Stimulated activated memory B cell treated with anti-CD40 and anti-IgM and Interleukin-4, amounts not matched to agents 10 μg/mL and 1 μg/mL and 100 μg/mL, for 72 hours (primary cell): ENCODE results near the gene KCND2.
"Not testable (repeated sequence)": the region's sequence is repeated elsewhere in the genome, so short reads cannot be mapped to it uniquely, and the experiment has no call there.

ENCODE experiments used
- ATAC-seq: fragments of 150-1000 bp; cut with Tn5 transposase; 2 replicates; pipeline ENCODE4 v1.10.0; 2021
- H3K27ac Mint-ChIP-seq: one replicate; pipeline ENCODE4 v1.8.0; 2022; ENCODE audit warnings: mild to moderate bottlenecking, mixed read lengths
- H3K27me3 Mint-ChIP-seq: one replicate; pipeline ENCODE4 v1.8.0; 2022; ENCODE audit warnings: mixed read lengths
- H3K36me3 Mint-ChIP-seq: one replicate; pipeline ENCODE4 v1.8.0; 2022; ENCODE audit warnings: mixed read lengths
- H3K4me1 Mint-ChIP-seq: one replicate; pipeline ENCODE4 v1.8.0; 2022; ENCODE audit warnings: mixed read lengths
- H3K4me3 Mint-ChIP-seq: one replicate; pipeline ENCODE4 v1.8.0; 2022; ENCODE audit warnings: mild to moderate bottlenecking, moderate library complexity, mixed read lengths
- H3K9me3 Mint-ChIP-seq: one replicate; pipeline ENCODE4 v1.8.0; 2022; ENCODE audit warnings: mixed read lengths

KCND2 gene

DNA sequence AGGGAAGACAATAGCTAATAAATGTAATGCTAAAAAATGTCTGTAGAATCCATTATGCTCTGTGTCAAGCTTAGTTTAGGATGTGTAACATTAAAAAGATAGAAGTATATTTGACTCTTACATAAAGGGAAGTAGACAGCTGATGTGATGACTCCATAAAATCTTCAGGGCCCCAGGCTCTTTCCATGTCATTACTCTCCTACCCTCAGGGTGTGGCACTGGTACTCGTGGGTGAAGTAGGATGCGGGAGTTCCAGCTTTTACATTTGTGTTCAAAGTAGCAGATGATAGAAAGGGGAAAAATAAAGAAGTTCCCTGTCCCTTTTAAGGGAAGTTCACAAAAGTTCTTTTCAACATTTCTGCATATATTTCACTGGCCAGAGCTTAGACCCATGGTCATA is 427.8 kb downstream of the KCND2 start:
- Mint-ChIP-seq H3K27ac (no peak overlapping the region), H3K4me3 (no peak overlapping the region), H3K36me3 (no peaks in the 10 kb centered on the region), H3K4me1 (no peaks in the 10 kb centered on the region), H3K27me3 (peaks cover 11% of the 10 kb centered on the region), H3K9me3 (peaks cover 3% of the 10 kb centered on the region)
- ATAC-seq: no peak

DNA sequence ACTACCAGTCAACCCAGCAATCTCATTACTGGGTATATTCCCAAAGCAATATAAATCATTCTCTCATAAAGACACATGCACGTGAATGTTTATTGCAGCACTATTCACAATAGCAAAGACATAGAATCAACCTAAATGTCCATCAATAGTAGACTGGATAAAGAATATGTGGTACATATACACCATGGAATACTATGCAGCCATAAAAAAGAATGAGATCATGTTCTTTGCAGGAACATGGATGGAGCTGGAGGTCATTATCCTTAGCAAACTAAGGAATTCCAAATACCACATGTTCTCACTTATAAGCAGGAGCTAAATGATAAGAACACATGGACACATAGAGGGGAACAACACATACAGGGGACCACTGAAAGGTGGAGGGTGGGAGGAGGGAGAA is 429.4 kb downstream of the KCND2 start:
- H3K4me3 Mint-ChIP-seq, H3K4me1 Mint-ChIP-seq, H3K9me3 Mint-ChIP-seq, H3K27ac Mint-ChIP-seq, ATAC-seq, H3K36me3 Mint-ChIP-seq: not testable (repeated sequence)
- H3K27me3 Mint-ChIP-seq: peaks cover 11% of the 10 kb centered on the region

DNA sequence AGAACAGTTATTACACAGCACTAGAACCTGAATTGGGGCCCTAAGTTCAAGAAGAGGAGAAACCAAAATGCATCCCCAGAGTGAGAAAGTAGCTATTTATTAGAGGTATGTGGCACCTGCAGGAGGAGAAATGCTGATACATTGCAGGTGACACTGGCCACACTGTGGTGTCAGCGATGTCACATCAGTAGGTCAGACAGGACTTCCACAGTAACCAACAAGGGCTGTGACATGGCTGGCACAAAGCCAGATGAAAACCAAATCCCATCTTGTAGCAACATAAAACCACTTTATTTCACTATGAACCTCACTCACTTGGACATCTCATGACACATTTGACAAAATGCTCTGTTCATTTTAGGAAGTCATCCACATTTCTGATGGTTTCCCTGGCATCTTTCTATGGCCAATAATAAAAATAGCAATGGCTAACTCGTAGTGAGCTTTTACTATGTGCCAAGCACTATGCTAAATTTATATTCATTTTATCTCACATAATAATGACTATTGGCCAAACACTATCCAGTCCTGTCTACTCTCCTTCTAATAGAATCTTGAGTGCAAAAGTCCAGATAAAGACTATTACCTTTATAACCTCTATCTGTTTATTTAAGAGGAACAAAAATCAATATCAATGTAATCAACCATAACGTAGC is 430.7 kb downstream of the KCND2 start:
- no peak overlapping the region for H3K4me3 Mint-ChIP-seq
- H3K27ac Mint-ChIP-seq: no peak overlapping the region
- H3K27me3 Mint-ChIP-seq: peaks cover 11% of the 10 kb centered on the region
- H3K36me3 Mint-ChIP-seq: no peaks in the 10 kb centered on the region
- H3K4me1 Mint-ChIP-seq: no peaks in the 10 kb centered on the region
- H3K9me3 Mint-ChIP-seq: no peaks in the 10 kb centered on the region
- no peak for ATAC-seq

DNA sequence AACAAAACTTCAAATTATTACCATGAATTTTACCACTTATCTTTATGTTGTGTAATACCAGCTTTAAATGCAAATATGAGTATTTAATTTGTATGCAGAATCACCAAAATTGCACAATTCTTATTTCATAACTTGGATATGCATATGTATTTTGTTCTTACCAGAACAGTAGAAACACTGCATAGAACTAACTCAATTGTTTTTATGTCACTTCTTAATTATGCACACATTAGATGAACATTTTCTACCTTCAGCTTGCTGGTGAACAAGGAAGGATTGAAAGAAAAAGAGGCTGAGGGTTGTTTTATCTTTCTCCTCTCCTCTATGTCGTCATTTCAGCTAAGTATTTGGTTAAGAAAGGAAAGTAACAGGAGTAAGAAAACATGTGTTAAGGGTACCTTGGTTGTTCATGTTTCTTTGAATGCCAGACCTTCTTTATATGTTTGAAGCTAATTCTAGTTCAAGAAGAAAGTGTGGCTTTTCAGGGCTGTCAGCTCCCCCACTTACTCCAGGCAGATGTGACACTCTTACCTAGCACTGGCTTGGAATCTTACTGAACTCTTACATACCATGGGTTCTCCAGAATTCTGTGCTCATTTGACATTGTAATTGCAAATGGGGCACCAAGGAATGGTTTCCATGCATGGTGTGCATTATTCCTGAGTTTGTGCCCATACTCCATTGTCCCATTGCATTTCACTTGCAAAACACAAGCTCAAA is 436.4 kb downstream of the KCND2 start:
- no peaks in the 10 kb centered on the region for H3K9me3 Mint-ChIP-seq
- H3K4me3 Mint-ChIP-seq: no peak overlapping the region
- H3K4me1 Mint-ChIP-seq: no peaks in the 10 kb centered on the region
- H3K36me3 Mint-ChIP-seq: no peaks in the 10 kb centered on the region
- ATAC-seq: no peak
- H3K27me3 Mint-ChIP-seq: no peaks in the 10 kb centered on the region
- H3K27ac Mint-ChIP-seq: no peak overlapping the region

DNA sequence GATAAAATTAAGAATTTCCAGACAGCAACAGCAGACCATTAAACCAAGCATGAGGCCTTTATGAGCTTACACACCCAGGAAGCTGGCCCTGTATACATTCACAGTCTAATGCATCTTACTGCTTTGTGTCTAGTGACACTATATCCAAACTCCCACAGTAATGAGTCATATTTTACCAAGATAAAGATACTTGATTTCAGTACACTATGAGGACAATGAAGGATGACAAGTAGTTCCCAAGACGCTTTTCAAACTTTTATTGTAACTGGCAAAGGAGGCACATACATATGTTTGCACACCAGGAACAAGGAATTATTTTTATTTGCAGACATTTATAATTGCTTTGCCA is 437.0 kb downstream of the KCND2 start:
- Mint-ChIP-seq H3K27ac (no peak overlapping the region), H3K36me3 (no peaks in the 10 kb centered on the region), H3K9me3 (no peaks in the 10 kb centered on the region), H3K4me3 (no peak overlapping the region), H3K4me1 (no peaks in the 10 kb centered on the region), H3K27me3 (no peaks in the 10 kb centered on the region)
- ATAC-seq: no peak

DNA sequence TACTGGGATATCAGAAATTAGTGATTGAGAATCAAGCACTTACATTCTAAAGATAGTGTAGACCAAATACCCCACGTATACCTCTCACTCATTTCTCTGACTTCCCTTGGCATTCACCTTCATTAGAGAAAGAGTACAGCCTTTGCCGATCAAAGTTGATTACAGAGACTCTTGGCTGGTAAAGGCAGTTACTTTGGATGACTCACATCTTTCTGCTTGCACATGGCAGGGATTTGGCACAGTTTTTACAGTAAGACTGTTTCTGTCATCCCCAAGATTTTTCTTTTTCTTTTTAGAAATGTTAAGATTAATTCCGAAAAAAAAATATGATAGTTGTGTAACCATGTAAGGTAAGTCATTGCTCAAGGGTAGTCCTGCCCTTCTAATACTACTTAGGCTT is 442.0 kb downstream of the KCND2 start:
- no peak for ATAC-seq
- Mint-ChIP-seq H3K36me3 (no peaks in the 10 kb centered on the region), H3K27me3 (peaks cover 11% of the 10 kb centered on the region), H3K9me3 (no peaks in the 10 kb centered on the region), H3K4me1 (no peaks in the 10 kb centered on the region), H3K4me3 (no peak overlapping the region), H3K27ac (no peak overlapping the region)

DNA sequence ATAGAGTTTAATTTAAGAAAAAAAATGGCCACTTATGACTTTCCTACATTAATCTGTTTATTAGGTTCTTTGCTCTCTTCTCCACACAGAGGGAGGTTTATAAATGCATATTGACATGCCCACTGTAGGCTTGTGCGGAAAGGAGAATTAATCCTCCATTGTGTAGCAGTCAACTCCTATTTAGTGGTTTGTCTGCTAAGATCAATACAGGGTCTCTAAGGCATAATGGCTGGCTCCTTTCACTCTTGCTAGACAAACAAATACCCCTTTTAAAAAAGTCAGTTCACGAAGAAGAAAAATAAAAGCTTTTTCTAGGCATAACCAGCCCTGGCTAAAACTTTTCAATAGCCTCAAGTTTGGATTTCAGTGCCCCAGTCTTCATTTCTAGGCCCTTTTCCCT is 443.3 kb downstream of the KCND2 start:
- no peaks in the 10 kb centered on the region for H3K9me3 Mint-ChIP-seq
- H3K27me3 Mint-ChIP-seq: peaks cover 11% of the 10 kb centered on the region
- H3K4me3 Mint-ChIP-seq: no peak overlapping the region
- no peaks in the 10 kb centered on the region for H3K36me3 Mint-ChIP-seq
- no peaks in the 10 kb centered on the region for H3K4me1 Mint-ChIP-seq
- H3K27ac Mint-ChIP-seq: no peak overlapping the region
- no peak for ATAC-seq

DNA sequence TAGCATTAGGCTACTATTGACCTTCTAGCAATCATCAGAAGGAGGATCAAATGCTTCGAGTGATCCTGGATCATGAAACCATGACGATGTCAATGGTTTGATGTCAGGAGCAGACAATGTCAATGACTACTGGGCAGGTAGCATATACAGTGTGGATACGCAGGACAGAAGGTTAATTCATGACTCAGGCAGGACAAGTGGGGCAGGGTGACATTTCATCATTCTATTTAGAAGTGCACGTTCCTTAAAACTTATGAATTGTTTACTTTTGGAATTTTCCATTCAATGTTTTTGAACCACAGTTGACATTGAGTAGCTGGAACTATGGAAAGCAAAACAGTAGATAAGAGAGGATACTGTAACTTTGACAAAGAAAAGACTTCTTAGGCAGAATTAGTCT is 444.2 kb downstream of the KCND2 start:
- no peaks in the 10 kb centered on the region for H3K4me1 Mint-ChIP-seq
- no peaks in the 10 kb centered on the region for H3K36me3 Mint-ChIP-seq
- H3K9me3 Mint-ChIP-seq: no peaks in the 10 kb centered on the region
- H3K4me3 Mint-ChIP-seq: no peak overlapping the region
- ATAC-seq: no peak
- peaks cover 11% of the 10 kb centered on the region for H3K27me3 Mint-ChIP-seq
- no peak overlapping the region for H3K27ac Mint-ChIP-seq

DNA sequence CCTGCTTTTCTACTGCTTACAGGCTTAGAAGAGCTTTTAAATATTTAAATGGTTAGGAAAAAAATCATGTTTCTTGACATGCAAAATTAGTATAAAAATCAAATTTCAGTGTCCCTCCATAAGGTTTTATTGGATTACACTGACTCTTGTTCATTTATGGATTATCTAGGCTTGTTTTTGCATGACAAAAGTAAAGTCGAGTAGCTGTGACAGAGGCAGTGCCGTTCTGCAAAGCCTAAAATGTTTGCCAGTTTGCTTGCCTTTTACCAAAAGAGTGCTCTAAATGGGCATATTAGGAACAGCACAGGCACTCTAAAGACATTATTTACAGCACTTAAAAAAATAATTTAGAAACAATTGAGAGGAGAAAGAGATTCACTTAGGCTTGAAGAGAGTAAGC is 445.4 kb downstream of the KCND2 start:
- no peaks in the 10 kb centered on the region for H3K9me3 Mint-ChIP-seq
- no peak for ATAC-seq
- no peaks in the 10 kb centered on the region for H3K4me1 Mint-ChIP-seq
- H3K27ac Mint-ChIP-seq: no peak overlapping the region
- H3K27me3 Mint-ChIP-seq: peaks cover 11% of the 10 kb centered on the region
- no peaks in the 10 kb centered on the region for H3K36me3 Mint-ChIP-seq
- no peak overlapping the region for H3K4me3 Mint-ChIP-seq

DNA sequence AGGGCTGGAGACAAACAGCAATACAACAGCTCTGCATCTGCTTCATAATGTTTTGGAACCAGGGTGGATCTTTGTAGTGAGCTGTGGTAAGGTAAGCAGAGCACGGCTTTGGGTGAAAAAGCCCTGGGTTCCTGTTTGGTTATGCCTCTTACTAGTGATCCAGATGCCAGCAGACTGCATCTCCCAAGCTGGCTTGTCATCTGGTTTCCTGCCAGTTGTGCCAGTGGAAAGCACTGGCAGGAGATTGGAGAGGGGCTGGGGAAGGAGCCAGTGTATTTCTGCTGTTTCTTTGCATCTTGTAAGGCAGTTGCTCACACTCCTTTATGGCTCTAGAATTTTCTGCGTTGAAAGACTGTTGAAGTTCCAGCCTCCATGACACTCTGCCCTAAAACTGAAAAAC is 447.3 kb downstream of the KCND2 start:
- no peak for ATAC-seq
- H3K9me3 Mint-ChIP-seq: no peaks in the 10 kb centered on the region
- H3K4me3 Mint-ChIP-seq: no peak overlapping the region
- no peaks in the 10 kb centered on the region for H3K36me3 Mint-ChIP-seq
- H3K4me1 Mint-ChIP-seq: no peaks in the 10 kb centered on the region
- H3K27ac Mint-ChIP-seq: no peak overlapping the region
- peaks cover 11% of the 10 kb centered on the region for H3K27me3 Mint-ChIP-seq

DNA sequence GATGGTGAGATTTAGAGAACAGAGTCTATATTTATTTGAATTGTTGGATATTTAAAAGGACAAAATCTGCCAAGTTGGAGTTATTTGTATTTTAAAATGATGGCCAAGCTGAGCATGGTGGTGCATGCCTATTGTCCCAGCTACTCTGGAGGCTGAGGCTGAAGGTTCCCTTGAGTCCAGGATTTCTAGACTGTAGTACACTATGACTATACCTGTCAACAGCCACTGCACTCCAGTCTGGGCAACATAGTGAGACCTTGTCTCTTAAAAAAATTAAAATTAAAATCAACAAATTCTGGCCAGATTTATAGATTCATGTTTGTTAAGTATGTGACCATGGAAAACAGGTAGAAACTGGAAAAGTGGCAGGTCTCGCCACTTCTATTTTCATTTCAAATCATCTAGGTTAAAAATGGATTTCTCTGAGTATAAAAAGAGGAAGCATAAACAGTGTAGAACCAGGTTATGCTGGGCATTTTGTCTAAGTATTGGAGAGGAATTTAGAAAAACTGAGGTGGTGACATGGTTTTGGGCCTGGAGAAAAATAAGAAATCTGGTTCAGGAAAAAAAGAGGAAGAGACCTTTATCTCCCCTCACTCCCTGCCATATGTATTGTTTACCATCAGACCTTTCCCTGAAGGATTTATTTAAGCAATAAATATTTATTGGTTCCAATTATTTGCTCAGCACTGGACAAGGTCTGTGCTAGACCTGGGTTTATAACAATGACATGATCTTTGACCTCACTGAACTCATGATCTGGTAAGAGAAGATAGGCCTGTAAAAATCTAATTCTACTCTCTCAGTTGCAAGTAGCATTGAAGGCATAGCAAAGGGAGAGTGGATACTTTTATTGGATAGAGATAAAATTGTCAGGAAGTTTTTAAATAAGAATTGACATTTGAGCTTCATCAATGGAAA is 450.8 kb downstream of the KCND2 start:
- no peak overlapping the region for H3K27ac Mint-ChIP-seq
- no peaks in the 10 kb centered on the region for H3K9me3 Mint-ChIP-seq
- no peaks in the 10 kb centered on the region for H3K36me3 Mint-ChIP-seq
- ATAC-seq: peak; percentile 40
- H3K27me3 Mint-ChIP-seq: peaks cover 2% of the 10 kb centered on the region
- no peak overlapping the region for H3K4me3 Mint-ChIP-seq
- no peaks in the 10 kb centered on the region for H3K4me1 Mint-ChIP-seq

DNA sequence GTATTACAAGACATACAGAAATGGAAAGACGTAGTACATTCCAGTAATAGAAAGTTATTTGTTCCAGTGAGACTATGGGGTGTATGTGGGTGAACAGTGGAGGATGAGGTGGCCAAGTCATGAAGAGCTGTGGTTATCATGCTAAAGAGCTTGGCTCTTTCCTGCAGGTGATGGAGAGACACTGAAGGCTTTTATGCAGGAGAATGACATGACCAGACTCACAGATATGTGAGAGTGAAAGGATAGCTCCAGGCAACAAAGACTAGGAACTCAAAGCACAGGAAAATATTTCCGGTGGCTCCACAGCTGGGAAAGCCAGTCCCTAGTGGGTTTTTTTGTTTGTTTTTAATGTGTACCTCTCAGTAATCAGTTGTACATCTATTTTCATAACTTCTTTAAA is 451.5 kb downstream of the KCND2 start:
- no peak for ATAC-seq

DNA sequence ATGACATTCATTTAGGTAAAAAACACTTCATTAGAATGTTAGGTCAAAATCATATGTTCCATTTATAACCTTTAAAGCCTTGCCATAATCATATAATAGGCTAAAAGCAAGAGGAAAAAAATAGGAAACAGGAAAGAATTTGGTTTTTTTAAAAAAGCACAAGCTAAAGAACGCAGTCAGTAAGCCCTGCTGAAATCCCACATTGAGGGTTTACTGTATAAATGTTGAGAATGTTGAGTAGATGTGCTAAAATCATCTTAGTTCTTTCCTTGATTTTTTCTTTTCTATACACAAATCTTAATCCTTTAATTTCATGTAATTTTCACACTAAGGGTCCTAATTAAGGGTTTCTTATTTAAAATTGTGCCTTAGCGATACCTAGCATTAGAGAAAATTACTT is 452.0 kb downstream of the KCND2 start:
- no peak for ATAC-seq
- Mint-ChIP-seq H3K27ac (no peak overlapping the region), H3K27me3 (no peaks in the 10 kb centered on the region), H3K4me3 (no peak overlapping the region), H3K9me3 (no peaks in the 10 kb centered on the region), H3K36me3 (no peaks in the 10 kb centered on the region), H3K4me1 (no peaks in the 10 kb centered on the region)

More for the DNA sequence above, 451.5 kb downstream of the KCND2 start:
- H3K4me3 Mint-ChIP-seq: no peak overlapping the region
- no peaks in the 10 kb centered on the region for H3K4me1 Mint-ChIP-seq
- H3K36me3 Mint-ChIP-seq: no peaks in the 10 kb centered on the region
- H3K9me3 Mint-ChIP-seq: no peaks in the 10 kb centered on the region
- no peak overlapping the region for H3K27ac Mint-ChIP-seq
- H3K27me3 Mint-ChIP-seq: no peaks in the 10 kb centered on the region

DNA sequence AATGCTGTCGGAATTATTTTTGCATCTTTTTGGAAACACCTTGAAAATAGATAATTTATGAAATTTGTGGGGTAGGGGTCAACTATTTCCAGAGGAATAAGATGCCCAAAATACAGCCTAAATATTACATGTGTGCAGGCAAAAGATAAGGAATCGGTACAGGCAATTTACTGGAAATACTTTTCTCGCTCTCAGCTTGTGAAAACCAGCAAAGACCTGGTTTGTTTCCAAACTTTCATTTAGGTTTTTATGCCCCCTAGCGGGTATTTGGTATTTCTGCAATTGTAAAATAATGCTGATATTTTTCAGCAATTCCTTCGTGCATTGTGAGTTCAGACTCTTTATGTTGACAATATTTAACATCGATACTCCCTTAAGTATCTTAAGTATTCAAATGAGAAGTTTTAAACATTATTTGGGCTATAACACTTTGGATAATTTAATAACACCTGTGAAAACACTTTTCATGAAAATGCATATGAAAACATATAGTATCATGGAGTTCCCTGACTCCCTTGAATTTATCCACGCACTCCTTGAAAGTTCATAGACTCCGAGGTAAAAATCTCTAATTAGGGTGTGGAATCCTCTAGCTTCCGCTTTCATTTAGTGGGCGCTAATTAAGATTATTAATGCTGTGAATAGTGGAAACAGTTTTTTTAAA is 452.5 kb downstream of the KCND2 start:
- Mint-ChIP-seq H3K36me3 (no peaks in the 10 kb centered on the region), H3K9me3 (no peaks in the 10 kb centered on the region), H3K27ac (no peak overlapping the region), H3K4me3 (no peak overlapping the region), H3K27me3 (no peaks in the 10 kb centered on the region), H3K4me1 (no peaks in the 10 kb centered on the region)
- ATAC-seq: no peak

DNA sequence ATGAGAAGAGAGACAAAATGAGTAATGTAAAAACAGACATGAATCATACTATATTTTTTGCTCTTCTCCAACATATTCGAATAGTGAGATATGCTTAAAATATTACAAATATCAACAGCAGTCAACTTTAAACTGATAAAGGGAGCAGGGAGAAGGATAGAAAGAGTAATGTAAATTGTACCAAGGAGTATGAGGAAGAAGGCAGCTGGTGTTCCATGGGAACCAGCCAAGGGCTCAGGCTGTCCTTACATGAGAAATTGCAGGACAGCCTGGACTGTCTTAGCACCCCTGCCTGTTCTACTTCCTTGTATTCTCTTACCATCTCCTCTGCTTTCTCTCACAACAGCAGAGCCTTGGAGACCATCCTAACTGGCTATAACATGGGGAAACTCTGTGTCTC is 456.3 kb downstream of the KCND2 start:
- no peaks in the 10 kb centered on the region for H3K9me3 Mint-ChIP-seq
- H3K27ac Mint-ChIP-seq: no peak overlapping the region
- H3K27me3 Mint-ChIP-seq: no peaks in the 10 kb centered on the region
- no peaks in the 10 kb centered on the region for H3K36me3 Mint-ChIP-seq
- no peaks in the 10 kb centered on the region for H3K4me1 Mint-ChIP-seq
- H3K4me3 Mint-ChIP-seq: no peak overlapping the region
- no peak for ATAC-seq
